Activated T-cell treated with anti-CD3 and anti-CD28 coated beads for 48 hours (primary cell): ENCODE measurements around the gene INTS13.
"Not testable (repeated sequence)": the region's sequence is repeated elsewhere in the genome, so short reads cannot be mapped to it uniquely, and the experiment has no call there.

Experiments used
- DNase-seq: peaks from one replicate; pipeline ENCODE4 v3.0.0-alpha.2; 2020; ENCODE audit warnings: low read depth

The INTS13 gene

GRCh38 chr12:26937863-26938700 is at the start of gene INTS13, which contains the start of gene FGFR1OP2:
Gene INTS13 (minus strand): TSS chr12:26937981. CDS start chr12:26936803, 1,178 bp downstream.
Gene FGFR1OP2 (plus strand): TSS chr12:26938470. CDS start chr12:26954159, 15,689 bp downstream.
- peak; percentile 96 for DNase-seq

- no peak for DNase-seq
Measured at GRCh38 chr12:26982866-26983265, 45.1 kb upstream of the INTS13 start.

GRCh38 chr12:26979733-26980132 is 42.0 kb upstream of the INTS13 start:
- no peak for DNase-seq

- no peak for DNase-seq
Measured at GRCh38 chr12:26978801-26979200, 41.0 kb upstream of the INTS13 start.

- no peak for DNase-seq
Measured at GRCh38 chr12:26976687-26977086, 38.9 kb upstream of the INTS13 start.

GRCh38 chr12:26971963-26972362 is 34.2 kb upstream of the INTS13 start:
- peak; percentile 46 for DNase-seq

- DNase-seq: no peak
Measured at GRCh38 chr12:26970136-26970535, 32.4 kb upstream of the INTS13 start.

GRCh38 chr12:26966842-26967241 is 29.1 kb upstream of the INTS13 start:
- no peak for DNase-seq

GRCh38 chr12:26963413-26963812 is 25.6 kb upstream of the INTS13 start:
- DNase-seq: no peak

GRCh38 chr12:26961803-26962202 is 24.0 kb upstream of the INTS13 start:
- no peak for DNase-seq

- DNase-seq: not testable (repeated sequence)
Measured at GRCh38 chr12:26961391-26961790, 23.6 kb upstream of the INTS13 start.

GRCh38 chr12:26954027-26954426 is 16.2 kb upstream of the INTS13 start:
- DNase-seq: no peak

GRCh38 chr12:26953447-26953846 is 15.7 kb upstream of the INTS13 start:
- DNase-seq: no peak

- no peak for DNase-seq
Measured at GRCh38 chr12:26948309-26948708, 10.5 kb upstream of the INTS13 start.

- no peak for DNase-seq
Measured at GRCh38 chr12:26941215-26941594, 3.4 kb upstream of the INTS13 start.

GRCh38 chr12:26940516-26941214 is 2.9 kb upstream of the INTS13 start:
- DNase-seq: no peak

- DNase-seq: no peak
Measured at GRCh38 chr12:26939953-26940352, 2.2 kb upstream of the INTS13 start.

- no peak for DNase-seq
Measured at GRCh38 chr12:26939192-26939832, 1.5 kb upstream of the INTS13 start.

GRCh38 chr12:26938701-26939062 is 901 bp upstream of the INTS13 start:
- no peak for DNase-seq

GRCh38 chr12:26937443-26937862 is 328 bp downstream of the INTS13 start:
- DNase-seq: no peak

- DNase-seq: no peak
Measured at GRCh38 chr12:26936559-26937442, 980 bp downstream of the INTS13 start.
